Activated CD4-positive, alpha-beta memory T cell treated with anti-CD3 and anti-CD28 coated beads for 36 hours (primary cell): Measurements from ENCODE around the gene CADPS. TPM values are rescaled to one million over a fixed set of nuclear protein-coding genes. Genes with fewer than 3 reads are reported as not detected.

ENCODE experiments used
- CTCF ChIA-PET: fragments of 350-600 bp; sonication (Branson Sonifier 250); formaldehyde crosslinking; loops from one replicate; lab custom pipeline; 2021; ENCODE audit warnings: antibody characterized with exemption, inconsistent platforms; lab: Charles Lee
- POLR2A ChIA-PET: fragments of 350-600 bp; sonication (Branson Sonifier 250); formaldehyde crosslinking; loops from one replicate; lab custom pipeline; 2021; ENCODE audit warnings: antibody characterized with exemption; lab: Charles Lee
- DNase-seq: peaks from one replicate; pipeline ENCODE4 v3.0.0-alpha.2; 2020
- H3K27ac Mint-ChIP-seq: one replicate; pipeline ENCODE4 v1.8.0; 2021; ENCODE audit warnings: mixed read lengths
- H3K27me3 Mint-ChIP-seq: one replicate; pipeline ENCODE4 v1.8.0; 2021; ENCODE audit warnings: mixed read lengths
- H3K36me3 Mint-ChIP-seq: one replicate; pipeline ENCODE4 v1.8.0; 2021; ENCODE audit warnings: mixed read lengths
- H3K4me1 Mint-ChIP-seq: one replicate; pipeline ENCODE4 v1.8.0; 2021; ENCODE audit warnings: low read depth, mixed read lengths
- H3K4me3 Mint-ChIP-seq: one replicate; pipeline ENCODE4 v1.8.0; 2021; ENCODE audit warnings: mild to moderate bottlenecking, mixed read lengths
- H3K9me3 Mint-ChIP-seq: one replicate; pipeline ENCODE4 v1.8.0; 2021; ENCODE audit warnings: mixed read lengths
- intact Hi-C: fragments of 100-400 bp; cut with micrococcal nuclease; formaldehyde crosslinking; loops from one replicate; pipeline ENCODE4 v1.15.1; 2023
- total RNA-seq, 2 experiments: library from RNA; stranded (reverse); gene quantifications; one replicate each; pipeline ENCODE4 v1.2.3, GENCODE V29; 2021

CADPS gene
- total RNA-seq, 2 experiments from 2014 or later: not detected

DNA sequence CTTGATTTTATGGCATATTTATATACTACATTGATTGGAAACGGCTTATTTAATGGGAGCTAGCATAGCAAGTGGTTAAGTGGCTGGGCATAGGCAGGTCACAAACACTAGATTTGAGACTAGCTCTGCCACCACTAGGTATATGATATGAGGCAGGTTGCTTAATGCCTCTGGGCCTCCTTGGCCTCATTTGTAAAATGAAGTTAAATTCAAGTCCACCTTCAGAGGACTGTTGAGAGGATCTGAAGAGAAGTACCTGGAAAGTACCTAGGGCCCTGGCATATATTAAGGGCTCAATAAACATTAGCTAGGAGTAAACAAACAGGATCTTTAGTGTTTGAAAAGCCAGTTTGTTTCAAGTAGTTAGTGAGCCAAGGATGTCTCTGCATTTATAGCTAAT, 335.5 kb downstream of the CADPS start:
- Mint-ChIP-seq H3K36me3 (no peaks in the 10 kb centered on the region), H3K4me1 (no peaks in the 10 kb centered on the region), H3K9me3 (no peaks in the 10 kb centered on the region), H3K27ac (no peak overlapping the region), H3K4me3 (no peak overlapping the region), H3K27me3 (no peaks in the 10 kb centered on the region)
- POLR2A ChIA-PET: no interaction called here
- CTCF ChIA-PET: no interaction called here
- no peak for DNase-seq
- intact Hi-C loops: no loop called here

DNA sequence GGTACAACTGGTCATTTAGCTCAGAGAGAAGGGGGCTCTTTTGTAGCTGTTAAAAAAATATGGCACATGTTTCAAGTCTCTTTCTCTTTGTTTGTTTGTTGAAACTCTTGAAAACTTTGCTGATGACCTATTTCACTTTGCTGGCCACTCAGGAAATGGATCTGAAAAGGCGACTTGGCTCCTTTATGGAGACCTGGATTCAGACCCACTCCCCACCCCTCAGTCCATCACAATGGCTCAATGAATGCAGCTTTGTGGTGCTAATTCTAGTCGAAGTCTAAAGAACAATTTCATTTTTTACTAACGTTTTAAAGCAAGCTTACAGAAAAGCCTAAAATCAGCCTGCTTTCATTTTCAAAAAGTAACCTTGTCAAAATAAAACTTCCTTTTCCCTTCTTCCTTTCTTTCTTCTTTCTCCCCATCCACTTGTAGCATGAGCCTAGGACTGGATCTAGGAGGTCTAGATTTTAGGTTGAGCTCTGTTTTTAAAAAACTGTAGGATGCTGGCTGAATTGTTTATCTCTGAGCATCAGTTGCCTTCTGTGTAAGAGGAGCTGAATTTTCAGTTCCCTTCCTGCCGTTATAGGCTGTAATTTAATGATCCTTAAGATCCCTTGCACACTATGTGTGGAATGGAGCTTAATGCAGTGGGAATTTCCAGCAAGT, 336.4 kb downstream of the CADPS start:
- no peak overlapping the region for H3K4me3 Mint-ChIP-seq
- H3K36me3 Mint-ChIP-seq: no peaks in the 10 kb centered on the region
- intact Hi-C loops: no loop called here
- no peaks in the 10 kb centered on the region for H3K4me1 Mint-ChIP-seq
- CTCF ChIA-PET: interaction anchor here (0.6 kb wide), 1 partner anchor 11 kb away, joined by 3 read pairs; no protein-coding TSS in a partner anchor
- H3K9me3 Mint-ChIP-seq: no peaks in the 10 kb centered on the region
- no peak overlapping the region for H3K27ac Mint-ChIP-seq
- no peaks in the 10 kb centered on the region for H3K27me3 Mint-ChIP-seq
- POLR2A ChIA-PET: no interaction called here
- DNase-seq: no peak

DNA sequence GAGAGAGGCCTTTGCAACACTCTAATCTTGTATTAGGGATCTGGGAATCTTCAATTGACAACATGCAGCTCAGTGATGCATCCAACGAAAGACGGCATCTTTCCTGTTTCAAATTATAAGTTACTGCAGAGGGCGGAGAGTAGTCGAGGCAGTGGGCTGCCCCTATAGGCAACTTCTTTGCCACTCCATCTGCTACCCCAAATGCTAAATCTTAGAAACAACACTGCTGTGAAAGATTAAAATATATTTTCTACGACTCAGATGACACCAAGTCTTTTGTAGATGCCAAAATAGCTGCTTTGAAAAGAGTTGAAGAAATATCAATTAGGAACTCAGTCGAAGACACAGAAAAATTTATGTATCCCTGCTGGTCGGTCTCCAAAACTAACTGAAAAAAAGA, 340.9 kb downstream of the CADPS start:
- Mint-ChIP-seq H3K4me1 (no peaks in the 10 kb centered on the region), H3K9me3 (no peaks in the 10 kb centered on the region)
- intact Hi-C loops: no loop called here

DNA sequence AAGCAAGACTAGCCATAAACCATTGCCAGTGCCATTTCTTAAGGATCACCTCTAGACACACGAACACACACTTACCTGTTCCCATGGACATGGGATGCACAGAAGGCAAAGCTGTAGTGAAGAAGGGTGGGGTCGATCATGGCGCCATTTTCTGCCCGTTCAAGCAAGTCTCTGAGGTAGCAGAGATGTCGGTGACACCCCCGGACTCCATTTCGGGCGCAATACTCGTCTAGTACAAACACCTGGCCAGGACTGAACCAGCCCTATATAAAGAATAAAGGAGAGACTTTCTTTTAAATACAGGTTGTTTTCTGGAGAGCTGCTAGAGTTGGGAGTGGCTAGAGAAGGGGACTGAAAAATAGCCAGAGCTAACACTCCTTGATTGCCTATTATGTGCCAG, 342.4 kb downstream of the CADPS start:
- H3K9me3 Mint-ChIP-seq: no peaks in the 10 kb centered on the region
- H3K4me1 Mint-ChIP-seq: no peaks in the 10 kb centered on the region
- no peaks in the 10 kb centered on the region for H3K27me3 Mint-ChIP-seq
- H3K27ac Mint-ChIP-seq: no peak overlapping the region
- ChIA-PET CTCF (no interaction called here), POLR2A (no interaction called here)
- H3K4me3 Mint-ChIP-seq: no peak overlapping the region
- intact Hi-C loops: no loop called here
- DNase-seq: no peak
- H3K36me3 Mint-ChIP-seq: no peaks in the 10 kb centered on the region

More for the DNA sequence above, 340.9 kb downstream of the CADPS start:
- no peak for DNase-seq
- H3K4me3 Mint-ChIP-seq: no peak overlapping the region
- H3K27me3 Mint-ChIP-seq: no peaks in the 10 kb centered on the region
- no peaks in the 10 kb centered on the region for H3K36me3 Mint-ChIP-seq
- H3K27ac Mint-ChIP-seq: no peak overlapping the region
- ChIA-PET CTCF (no interaction called here), POLR2A (no interaction called here)

DNA sequence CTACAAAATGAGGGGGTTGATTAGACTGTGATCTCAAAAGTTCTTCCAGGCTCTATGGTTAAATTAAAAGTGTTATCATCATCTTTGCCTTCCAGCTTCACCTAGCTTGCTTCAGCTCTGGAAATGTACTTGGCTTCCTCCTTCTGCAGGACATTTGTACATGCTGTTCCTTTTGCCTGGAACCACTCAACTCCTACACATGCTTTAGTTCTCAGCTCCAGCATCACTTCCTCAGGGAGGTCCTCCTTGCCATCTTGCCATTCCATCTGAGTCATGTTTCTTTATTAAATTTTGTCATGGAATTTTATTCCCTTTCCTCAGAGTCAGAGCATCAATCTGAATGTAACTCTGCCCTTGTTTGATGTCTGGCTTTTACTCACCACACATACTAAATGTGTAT, 343.2 kb downstream of the CADPS start:
- ChIA-PET POLR2A (no interaction called here), CTCF (no interaction called here)
- H3K9me3 Mint-ChIP-seq: no peaks in the 10 kb centered on the region
- intact Hi-C loops: no loop called here
- H3K4me3 Mint-ChIP-seq: no peak overlapping the region
- H3K27me3 Mint-ChIP-seq: no peaks in the 10 kb centered on the region
- no peak for DNase-seq
- H3K36me3 Mint-ChIP-seq: no peaks in the 10 kb centered on the region
- no peak overlapping the region for H3K27ac Mint-ChIP-seq
- H3K4me1 Mint-ChIP-seq: no peaks in the 10 kb centered on the region

DNA sequence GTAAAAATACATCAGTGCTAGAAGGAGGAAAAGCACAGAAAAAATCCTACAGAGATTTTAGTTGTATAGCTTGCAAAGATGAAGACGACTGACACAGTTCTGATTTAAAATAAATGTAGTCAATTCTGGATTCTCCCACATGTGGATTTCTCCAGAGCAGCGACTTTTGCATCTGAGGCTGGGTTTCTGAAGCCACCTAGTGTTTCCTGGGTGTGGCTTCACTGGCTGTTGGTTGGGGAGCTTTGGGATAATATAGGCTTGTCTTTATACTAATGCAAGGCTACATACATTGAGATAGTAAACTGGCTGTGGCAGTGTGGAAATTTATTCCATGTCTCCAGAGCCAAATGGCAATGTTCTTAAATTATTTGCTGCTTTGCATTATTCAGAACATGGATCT, 343.7 kb downstream of the CADPS start:
- intact Hi-C loops: no loop called here
- H3K27ac Mint-ChIP-seq: no peak overlapping the region
- no peaks in the 10 kb centered on the region for H3K4me1 Mint-ChIP-seq
- H3K36me3 Mint-ChIP-seq: no peaks in the 10 kb centered on the region
- no peaks in the 10 kb centered on the region for H3K9me3 Mint-ChIP-seq
- ChIA-PET POLR2A (no interaction called here), CTCF (no interaction called here)
- DNase-seq: no peak
- H3K4me3 Mint-ChIP-seq: no peak overlapping the region
- H3K27me3 Mint-ChIP-seq: no peaks in the 10 kb centered on the region

DNA sequence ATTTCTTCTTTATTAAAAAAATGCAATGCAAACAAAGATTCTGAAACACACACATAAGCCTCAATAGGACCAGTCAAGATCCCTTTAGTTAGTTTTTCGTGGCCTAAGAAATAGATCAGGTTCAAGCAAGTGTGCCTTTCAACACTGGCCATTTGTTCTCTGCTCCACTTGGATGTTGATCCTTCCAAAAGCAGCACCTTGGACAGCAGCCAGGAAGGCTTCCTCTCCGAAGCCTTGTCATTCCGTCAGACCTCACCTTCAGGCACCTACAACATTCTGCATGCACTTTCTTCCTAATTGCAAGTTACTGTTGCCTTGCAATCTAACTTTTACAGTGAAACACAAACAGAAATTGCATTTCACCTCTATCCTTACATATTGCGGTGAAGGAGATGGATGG, 346.0 kb downstream of the CADPS start:
- peak; percentile 12 for DNase-seq
- Mint-ChIP-seq H3K36me3 (no peaks in the 10 kb centered on the region), H3K27ac (no peak overlapping the region), H3K9me3 (no peaks in the 10 kb centered on the region), H3K4me1 (no peaks in the 10 kb centered on the region), H3K27me3 (no peaks in the 10 kb centered on the region), H3K4me3 (no peak overlapping the region)
- POLR2A ChIA-PET: no interaction called here
- intact Hi-C loops: no loop called here
- CTCF ChIA-PET: no interaction called here

DNA sequence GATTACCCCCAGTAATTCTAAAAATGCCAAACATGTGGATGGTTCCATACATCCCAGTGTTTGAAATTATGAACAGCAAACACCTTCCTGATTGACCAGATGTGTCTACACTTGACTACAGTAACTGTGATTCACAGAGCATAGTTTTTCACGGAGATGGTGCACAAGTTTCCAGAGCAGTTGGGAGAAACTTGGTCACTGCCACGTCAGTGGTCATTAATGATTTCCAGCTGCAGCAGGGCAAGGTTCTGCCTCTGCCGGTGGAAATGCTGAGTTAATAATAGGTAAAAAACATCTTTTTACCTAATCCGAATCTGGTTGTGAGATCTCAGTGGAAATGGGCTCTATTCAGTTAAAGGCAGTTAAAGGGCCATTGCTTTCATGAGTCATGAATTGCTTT, 347.7 kb downstream of the CADPS start:
- H3K4me3 Mint-ChIP-seq: no peak overlapping the region
- POLR2A ChIA-PET: no interaction called here
- no peaks in the 10 kb centered on the region for H3K36me3 Mint-ChIP-seq
- CTCF ChIA-PET: interaction anchor here (0.6 kb wide), 1 partner anchor 12 kb away, joined by 3 read pairs; no protein-coding TSS in a partner anchor
- DNase-seq: no peak
- no peaks in the 10 kb centered on the region for H3K9me3 Mint-ChIP-seq
- no peaks in the 10 kb centered on the region for H3K4me1 Mint-ChIP-seq
- H3K27me3 Mint-ChIP-seq: no peaks in the 10 kb centered on the region
- no peak overlapping the region for H3K27ac Mint-ChIP-seq
- intact Hi-C loops: no loop called here

DNA sequence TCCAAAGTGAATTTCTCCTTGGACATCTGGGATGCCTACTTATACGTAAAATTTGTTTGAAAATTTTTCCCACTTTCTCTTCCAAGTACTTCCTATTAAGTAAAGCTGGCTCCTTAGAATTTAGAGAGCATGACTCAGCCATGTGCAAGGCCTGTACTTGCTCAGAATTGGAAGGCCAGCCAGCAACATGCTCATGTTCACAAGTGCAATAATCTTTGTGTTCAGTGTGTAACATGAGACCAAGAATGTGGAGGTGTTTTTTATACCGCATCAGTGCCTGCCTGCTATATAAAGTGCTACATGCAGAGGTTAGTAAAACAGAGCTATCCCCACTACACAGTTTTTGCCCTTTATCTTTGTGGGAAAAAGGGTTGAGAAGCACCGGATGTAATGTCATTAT, 349.9 kb downstream of the CADPS start:
- POLR2A ChIA-PET: no interaction called here
- CTCF ChIA-PET: no interaction called here
- DNase-seq: no peak
- no peaks in the 10 kb centered on the region for H3K9me3 Mint-ChIP-seq
- no peaks in the 10 kb centered on the region for H3K27me3 Mint-ChIP-seq
- no peaks in the 10 kb centered on the region for H3K36me3 Mint-ChIP-seq
- H3K4me1 Mint-ChIP-seq: no peaks in the 10 kb centered on the region
- H3K4me3 Mint-ChIP-seq: no peak overlapping the region
- H3K27ac Mint-ChIP-seq: no peak overlapping the region
- intact Hi-C loops: no loop called here

DNA sequence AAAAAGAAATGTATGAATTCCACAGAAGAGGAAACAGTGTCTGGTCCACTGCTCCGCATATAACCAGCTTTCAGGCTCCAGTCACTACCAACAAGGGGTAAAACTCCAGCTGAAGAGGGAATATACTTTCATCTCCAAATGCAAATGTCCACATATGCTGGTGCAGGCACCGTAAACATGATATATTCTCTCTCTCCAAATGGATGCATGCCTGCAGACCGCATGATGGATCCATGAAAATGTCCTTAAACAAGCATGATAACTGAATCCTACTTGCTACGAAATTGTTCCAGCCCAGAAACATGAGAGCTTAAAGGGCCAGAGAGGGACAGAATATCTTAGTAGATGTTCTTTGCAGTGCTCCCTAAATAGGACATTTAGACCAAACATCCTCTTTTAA, 351.5 kb downstream of the CADPS start:
- Mint-ChIP-seq H3K36me3 (no peaks in the 10 kb centered on the region), H3K9me3 (no peaks in the 10 kb centered on the region), H3K27me3 (no peaks in the 10 kb centered on the region), H3K4me3 (no peak overlapping the region), H3K27ac (no peak overlapping the region), H3K4me1 (no peaks in the 10 kb centered on the region)
- intact Hi-C loops: no loop called here
- no peak for DNase-seq
- CTCF ChIA-PET: no interaction called here
- POLR2A ChIA-PET: no interaction called here

DNA sequence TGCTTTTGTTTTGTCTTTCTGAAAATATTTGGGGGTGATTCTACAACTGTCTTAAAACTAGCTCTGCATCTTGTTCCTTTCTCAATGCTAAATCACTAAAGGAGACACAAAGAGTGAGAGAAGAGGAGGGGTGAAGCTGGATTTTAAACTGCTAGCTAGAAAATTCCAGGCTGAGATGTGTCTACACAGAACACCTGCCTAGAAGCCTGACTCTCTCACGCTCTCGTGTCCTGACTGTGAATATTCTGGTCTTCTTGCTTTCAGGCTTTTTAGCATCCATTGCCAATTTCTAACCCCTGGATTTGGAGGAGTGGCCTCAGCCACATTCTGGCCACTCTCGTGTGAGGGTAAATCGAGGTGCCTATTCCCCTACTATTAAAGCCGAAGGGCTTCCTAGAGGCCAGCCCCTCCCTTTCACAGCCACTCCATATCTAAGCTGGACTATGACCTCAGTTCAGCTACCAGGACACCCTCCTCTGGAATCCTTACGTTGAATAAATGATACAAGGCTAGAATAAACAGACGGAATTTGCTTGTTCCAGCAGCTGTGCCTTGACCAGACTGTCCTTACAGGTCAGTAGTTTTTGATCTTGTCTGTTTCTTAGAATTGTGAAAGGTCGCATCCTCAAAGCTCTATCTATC, 353.6 kb downstream of the CADPS start:
- Mint-ChIP-seq H3K27me3 (no peaks in the 10 kb centered on the region), H3K4me3 (no peak overlapping the region), H3K36me3 (no peaks in the 10 kb centered on the region), H3K4me1 (no peaks in the 10 kb centered on the region), H3K27ac (no peak overlapping the region), H3K9me3 (no peaks in the 10 kb centered on the region)
- POLR2A ChIA-PET: no interaction called here
- CTCF ChIA-PET: no interaction called here
- intact Hi-C loops: no loop called here
- DNase-seq: no peak

DNA sequence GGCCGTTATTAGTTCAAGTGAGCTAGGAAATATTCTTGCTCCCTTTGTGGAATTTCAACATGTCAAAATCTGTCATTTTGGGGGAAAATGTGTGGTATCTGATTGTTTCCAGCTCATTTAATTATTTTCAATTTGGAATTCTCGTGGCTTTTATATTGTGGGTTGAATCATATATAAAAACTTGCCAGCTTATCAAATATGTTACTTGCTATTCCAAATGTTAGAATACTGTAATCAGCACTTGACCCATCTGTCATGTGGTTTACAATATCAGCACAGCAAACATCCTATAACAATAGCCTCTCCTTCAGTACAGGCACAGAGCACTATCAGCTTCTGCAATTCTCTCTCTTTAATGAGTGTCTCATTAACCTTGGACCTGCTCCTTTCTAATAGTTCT, 371.7 kb downstream of the CADPS start:
- POLR2A ChIA-PET: no interaction called here
- Mint-ChIP-seq H3K9me3 (no peaks in the 10 kb centered on the region), H3K27me3 (peaks cover 2% of the 10 kb centered on the region), H3K27ac (no peak overlapping the region), H3K36me3 (no peaks in the 10 kb centered on the region), H3K4me1 (no peaks in the 10 kb centered on the region), H3K4me3 (no peak overlapping the region)
- CTCF ChIA-PET: no interaction called here
- intact Hi-C loops: no loop called here
- no peak for DNase-seq
